Nephron progenitor cell (in vitro differentiated cells): Measurements from ENCODE around the gene LZTFL1.
A peak's percentile ranks its signal among the peaks of the same experiment; 100 is the strongest.

Experiments used
- DNase-seq: peaks from one replicate; pipeline ENCODE4 v3.0.0; 2021
- H3K27ac Mint-ChIP-seq: 2 replicates; pipeline ENCODE4 v1.8.0; 2021; ENCODE audit warnings: mild to moderate bottlenecking, moderate library complexity, mixed read lengths
- H3K27me3 Mint-ChIP-seq: 2 replicates; pipeline ENCODE4 v1.8.0; 2021; ENCODE audit warnings: mild to moderate bottlenecking, low read depth, mixed read lengths; ENCODE audit not compliant: poor library complexity
- H3K36me3 Mint-ChIP-seq: 2 replicates; pipeline ENCODE4 v1.8.0; 2021; ENCODE audit warnings: low read depth, mixed read lengths
- H3K4me1 Mint-ChIP-seq: 2 replicates; pipeline ENCODE4 v1.8.0; 2021; ENCODE audit warnings: mixed read lengths
- H3K4me3 Mint-ChIP-seq: 2 replicates; pipeline ENCODE4 v1.8.0; 2021; ENCODE audit warnings: mild to moderate bottlenecking, moderate library complexity, mixed read lengths
- H3K9me3 Mint-ChIP-seq: 2 replicates; pipeline ENCODE4 v1.8.0; 2021; ENCODE audit warnings: mild to moderate bottlenecking, moderate library complexity, mixed read lengths
- CTCF ChIP-seq: fragments of 200-600 bp; sonication (generic); IDR thresholded peaks from 2 replicates; pipeline ENCODE4 v1.5.0; 2021; ENCODE audit warnings: antibody characterized with exemption

The LZTFL1 gene

DNA sequence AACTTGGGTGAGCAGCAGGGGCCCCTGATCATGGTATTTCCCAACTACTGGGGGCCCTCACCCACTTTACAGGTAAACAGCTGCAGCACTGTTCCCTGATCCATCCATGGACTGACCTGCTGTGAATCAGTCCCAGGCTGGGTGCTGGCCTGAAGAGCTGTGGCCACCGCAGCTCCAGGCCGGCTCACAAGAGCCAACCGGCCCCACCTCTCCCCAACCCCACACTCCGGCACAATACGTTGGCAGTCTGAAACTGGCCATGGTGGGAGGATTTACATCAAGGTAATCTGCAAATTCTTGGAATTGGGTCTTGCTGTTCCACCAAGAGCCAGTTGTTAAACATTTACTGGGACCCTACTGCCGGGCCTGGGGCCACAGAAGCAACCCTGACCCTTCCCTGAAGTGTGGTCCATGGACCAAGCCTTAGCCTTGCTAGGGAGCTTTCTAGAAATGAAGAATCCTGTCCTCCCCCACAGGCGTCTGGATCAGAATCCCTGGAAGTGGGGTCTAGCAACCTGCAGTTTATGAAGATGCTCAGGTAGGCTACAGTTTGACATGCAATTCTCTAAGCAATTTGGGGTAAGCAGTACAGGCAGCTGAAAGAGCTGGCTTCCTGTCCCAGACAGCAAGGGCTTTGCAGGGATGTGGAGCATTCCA, 49.3 kb downstream of the LZTFL1 start:
- Mint-ChIP-seq H3K27ac (no peak overlapping the region), H3K36me3 (peaks cover 10% of the 10 kb centered on the region), H3K9me3 (peaks cover 18% of the 10 kb centered on the region), H3K27me3 (peaks cover 67% of the 10 kb centered on the region), H3K4me3 (no peak overlapping the region), H3K4me1 (peaks cover 12% of the 10 kb centered on the region)
- DNase-seq, result no peak
- TF ChIP-seq CTCF, result no peak

- H3K27me3 Mint-ChIP-seq, result peaks cover 62% of the 10 kb centered on the region
- no peak for DNase-seq
- peaks cover 10% of the 10 kb centered on the region for H3K36me3 Mint-ChIP-seq
- TF ChIP-seq CTCF, result no peak
- H3K9me3 Mint-ChIP-seq, result peaks cover 18% of the 10 kb centered on the region
- H3K27ac Mint-ChIP-seq, result no peak overlapping the region
- H3K4me3 Mint-ChIP-seq, result no peak overlapping the region
- peaks cover 12% of the 10 kb centered on the region for H3K4me1 Mint-ChIP-seq
Observed at GRCh38 chr3:45792036-45792435, 49.9 kb downstream of the LZTFL1 start.

- H3K4me3 Mint-ChIP-seq, result no peak overlapping the region
- TF ChIP-seq CTCF, result no peak
- peak overlapping the region; percentile 0 for H3K27ac Mint-ChIP-seq
- H3K36me3 Mint-ChIP-seq, result peaks cover 10% of the 10 kb centered on the region
- H3K9me3 Mint-ChIP-seq, result peaks cover 18% of the 10 kb centered on the region
- peaks cover 52% of the 10 kb centered on the region for H3K27me3 Mint-ChIP-seq
- no peak for DNase-seq
- H3K4me1 Mint-ChIP-seq, result peaks cover 11% of the 10 kb centered on the region
Observed at GRCh38 chr3:45790596-45790995, 51.3 kb downstream of the LZTFL1 start.

- TF ChIP-seq CTCF, result no peak
- DNase-seq, result no peak
- Mint-ChIP-seq H3K4me1 (peaks cover 7% of the 10 kb centered on the region), H3K27ac (no peak overlapping the region), H3K4me3 (no peak overlapping the region), H3K9me3 (peaks cover 23% of the 10 kb centered on the region), H3K27me3 (peaks cover 39% of the 10 kb centered on the region), H3K36me3 (peaks cover 10% of the 10 kb centered on the region)
Observed at GRCh38 chr3:45789235-45789812, 52.6 kb downstream of the LZTFL1 start.

DNA sequence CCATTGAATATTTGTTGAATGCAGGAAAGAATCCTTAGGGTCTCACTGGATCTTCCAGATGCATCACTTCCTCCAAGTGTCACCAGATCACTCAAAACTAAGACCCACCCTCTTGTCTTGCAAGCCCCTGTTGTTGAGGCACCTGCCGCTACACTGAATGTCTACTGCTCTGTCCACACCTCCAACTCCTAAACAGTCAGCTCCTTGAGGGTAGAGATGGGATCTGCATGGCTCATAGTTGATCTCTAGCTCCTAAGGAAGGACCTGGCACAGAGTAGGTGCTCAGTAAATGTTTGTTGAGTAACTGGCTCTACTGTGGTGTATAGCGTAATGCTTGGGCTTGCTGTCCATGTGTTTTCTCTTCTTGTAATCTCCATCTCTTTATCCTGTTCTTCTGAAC, 54.4 kb downstream of the LZTFL1 start:
- peaks cover 25% of the 10 kb centered on the region for H3K9me3 Mint-ChIP-seq
- H3K4me3 Mint-ChIP-seq, result no peak overlapping the region
- no peak for DNase-seq
- H3K36me3 Mint-ChIP-seq, result peaks cover 10% of the 10 kb centered on the region
- no peak overlapping the region for H3K27ac Mint-ChIP-seq
- no peak for TF ChIP-seq CTCF
- peaks cover 21% of the 10 kb centered on the region for H3K27me3 Mint-ChIP-seq
- H3K4me1 Mint-ChIP-seq, result peaks cover 7% of the 10 kb centered on the region
